Measurements from ENCODE around the gene PDS5A. TPM values are rescaled to one million over a fixed set of nuclear protein-coding genes. Genes with fewer than 3 reads are reported as not detected.
"Not testable (repeated sequence)": the region's sequence is repeated elsewhere in the genome, so short reads cannot be mapped to it uniquely, and the experiment has no call there.

PDS5A gene
- total RNA-seq, 1 donor from 2014 or later, result 33.1 TPM

DNA sequence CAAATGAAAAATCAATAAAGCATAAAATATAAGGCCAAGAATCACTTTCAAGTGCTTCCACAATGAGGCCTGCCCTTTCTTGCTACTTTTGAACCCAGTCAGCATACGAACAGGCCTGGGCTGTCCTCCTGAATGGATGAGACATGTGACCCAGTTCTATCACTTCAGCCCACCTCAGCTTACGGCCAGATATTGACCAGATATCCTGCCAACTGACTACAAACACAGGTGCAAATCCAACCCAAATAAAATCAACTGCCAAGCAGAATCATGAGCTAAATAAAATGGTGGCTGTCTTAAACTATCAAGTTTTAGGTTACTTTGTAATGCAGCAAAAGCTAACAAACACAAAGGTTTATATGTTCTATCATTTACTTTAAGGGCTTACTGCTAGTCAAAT is 53.7 kb downstream of the PDS5A start:
- intact Hi-C loops (cut with DNase I), result loop anchor here (5.0 kb wide), 1 partner anchor 53 kb away; the partner anchor contains the start of gene PDS5A
- no peak for DNase-seq (ENCODE audit: low spot score)

- intact Hi-C loops (cut with DNase I), result loop anchor here (5.0 kb wide), 1 partner anchor 55 kb away; the partner anchor contains the start of gene PDS5A
Measured at GRCh38 chr4:39922399-39922798, 55.3 kb downstream of the PDS5A start.

DNA sequence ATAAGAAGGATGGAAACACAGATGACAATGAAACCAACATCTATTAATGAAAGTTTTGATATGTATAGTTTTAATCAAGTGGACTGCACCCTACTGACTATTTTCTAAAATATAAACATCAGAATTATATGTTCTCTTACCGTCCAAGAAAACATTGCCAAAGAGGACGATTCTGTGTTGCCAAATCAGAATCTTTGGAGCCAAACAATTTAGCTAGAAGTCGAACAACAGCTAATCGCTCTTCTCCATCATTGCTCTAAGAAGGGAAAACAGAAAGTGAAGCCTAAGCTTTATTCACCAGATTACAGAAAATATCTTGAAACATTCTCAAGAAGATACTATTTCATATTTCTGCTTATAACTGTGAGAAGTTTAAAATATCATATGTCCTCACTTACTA is 64.2 kb downstream of the PDS5A start:
- intact Hi-C loops (cut with DNase I), result no loop called here
- no peak for DNase-seq (ENCODE audit: low spot score)

More at GRCh38 chr4:39922399-39922798, 55.3 kb downstream of the PDS5A start:
- DNase-seq (ENCODE audit: low spot score), result no peak

GRCh38 chr4:39910064-39910463 is 67.6 kb downstream of the PDS5A start:
- intact Hi-C loops (cut with DNase I), result no loop called here

GRCh38 chr4:39908284-39908683 is 69.4 kb downstream of the PDS5A start:
- no peak for DNase-seq (ENCODE audit: low spot score)
- intact Hi-C loops (cut with DNase I), result no loop called here

More at GRCh38 chr4:39910064-39910463, 67.6 kb downstream of the PDS5A start:
- no peak for DNase-seq (ENCODE audit: low spot score)

DNA sequence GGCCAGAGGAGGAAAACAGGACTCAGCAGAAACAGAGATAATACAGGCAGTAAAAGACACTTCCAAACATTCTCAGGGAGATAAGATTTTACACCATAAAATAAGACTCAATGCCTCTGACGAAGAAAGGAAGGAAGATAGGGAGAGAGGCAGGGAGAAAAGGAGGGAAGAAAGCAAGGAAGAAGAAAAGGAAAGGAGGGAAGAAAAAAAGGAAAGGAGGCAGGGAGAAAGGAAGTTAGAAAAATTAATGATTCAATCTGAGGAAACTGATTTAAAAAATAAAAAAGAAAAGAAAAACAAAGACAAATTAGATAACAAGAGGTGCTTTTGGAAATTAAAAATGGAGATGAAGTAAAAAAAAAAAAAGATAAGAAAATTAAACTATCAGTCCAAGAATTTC is 72.1 kb downstream of the PDS5A start:
- no peak for DNase-seq (ENCODE audit: low spot score)
- intact Hi-C loops (cut with DNase I), result no loop called here

GRCh38 chr4:39905019-39905418 is 72.7 kb downstream of the PDS5A start:
- intact Hi-C loops (cut with DNase I); DNase-seq (ENCODE audit: low spot score): not testable (repeated sequence)

GRCh38 chr4:39900966-39901365 is 76.7 kb downstream of the PDS5A start:
- no peak for DNase-seq (ENCODE audit: low spot score)
- intact Hi-C loops (cut with DNase I), result no loop called here

DNA sequence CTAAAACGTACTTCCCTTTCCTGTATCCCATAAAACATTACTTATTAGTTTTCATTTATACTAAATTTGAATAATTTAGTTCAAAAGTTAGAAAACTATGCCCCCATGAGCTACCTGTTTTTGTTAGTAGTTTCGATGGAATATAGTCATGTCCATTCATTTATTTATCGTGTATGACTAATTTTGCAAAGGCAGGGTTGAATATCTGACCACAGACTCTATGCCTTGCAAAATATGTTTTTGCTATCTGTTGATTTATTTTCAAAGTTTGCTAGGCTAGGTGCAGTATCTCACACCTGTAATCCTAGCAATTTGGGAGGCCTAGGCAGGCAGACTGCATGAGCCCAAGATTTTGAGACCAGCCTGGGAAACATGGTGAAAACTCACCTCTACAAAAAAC is 78.4 kb downstream of the PDS5A start:
- intact Hi-C loops (cut with DNase I), result no loop called here
- DNase-seq (ENCODE audit: low spot score), result no peak

- intact Hi-C loops (cut with DNase I), result no loop called here
- DNase-seq (ENCODE audit: low spot score), result no peak
Measured at GRCh38 chr4:39898015-39898414, 79.7 kb downstream of the PDS5A start.

- intact Hi-C loops (cut with DNase I), result no loop called here
- DNase-seq (ENCODE audit: low spot score), result no peak
Measured at GRCh38 chr4:39893693-39894072, 84.0 kb downstream of the PDS5A start.

DNA sequence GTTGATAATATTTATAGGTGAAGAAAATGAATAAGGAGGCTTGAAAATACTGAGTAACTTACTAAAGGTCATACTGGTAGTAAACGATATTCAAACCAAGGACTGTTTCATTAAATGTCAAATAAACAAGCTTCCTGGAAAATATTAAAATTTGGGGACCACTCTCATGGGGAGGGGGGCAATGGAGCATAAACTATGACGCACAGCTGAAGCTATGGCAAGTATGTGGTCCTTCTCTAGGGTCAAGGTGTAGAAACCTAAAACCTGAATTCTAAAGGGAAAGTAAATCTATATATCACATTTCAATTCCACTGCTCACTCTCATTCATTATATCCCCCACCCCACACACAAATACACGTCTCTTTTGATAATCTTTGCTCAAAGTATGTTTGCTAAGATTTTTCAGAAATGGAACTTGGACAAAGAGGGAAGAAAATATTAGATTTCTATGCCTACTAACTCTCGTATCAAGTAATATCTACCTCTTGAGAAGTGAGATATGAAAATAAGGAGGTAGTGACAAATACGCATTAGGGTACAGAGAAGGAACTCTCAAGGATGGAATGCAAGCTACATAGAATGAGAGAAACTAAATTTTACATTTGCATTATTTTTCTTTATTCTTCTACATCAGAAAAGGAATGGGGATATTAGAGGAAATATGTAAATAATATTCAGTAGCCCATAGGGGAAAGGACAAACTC is 84.6 kb downstream of the PDS5A start:
- intact Hi-C loops (cut with DNase I), result no loop called here
- DNase-seq (ENCODE audit: low spot score), result no peak

DNA sequence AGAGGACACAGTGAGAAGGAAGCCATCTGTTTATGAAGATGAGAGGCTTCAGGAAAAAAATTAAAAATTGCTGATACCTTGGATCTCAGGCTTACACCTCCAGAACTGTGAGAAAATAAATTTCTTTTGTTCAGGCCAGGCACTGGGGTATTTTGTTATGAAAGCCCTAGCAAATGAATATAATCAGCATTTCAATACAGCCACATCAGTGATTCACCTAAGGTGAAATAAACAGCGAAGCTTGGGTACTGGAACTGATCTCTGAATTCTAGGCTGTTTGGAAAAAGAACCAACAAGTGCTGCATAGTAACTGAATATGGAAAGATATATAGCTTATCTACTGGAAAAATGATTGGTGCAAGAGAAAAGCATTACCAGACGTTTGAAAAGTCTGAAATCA is 88.5 kb downstream of the PDS5A start:
- no peak for DNase-seq (ENCODE audit: low spot score)
- intact Hi-C loops (cut with DNase I), result no loop called here

DNA sequence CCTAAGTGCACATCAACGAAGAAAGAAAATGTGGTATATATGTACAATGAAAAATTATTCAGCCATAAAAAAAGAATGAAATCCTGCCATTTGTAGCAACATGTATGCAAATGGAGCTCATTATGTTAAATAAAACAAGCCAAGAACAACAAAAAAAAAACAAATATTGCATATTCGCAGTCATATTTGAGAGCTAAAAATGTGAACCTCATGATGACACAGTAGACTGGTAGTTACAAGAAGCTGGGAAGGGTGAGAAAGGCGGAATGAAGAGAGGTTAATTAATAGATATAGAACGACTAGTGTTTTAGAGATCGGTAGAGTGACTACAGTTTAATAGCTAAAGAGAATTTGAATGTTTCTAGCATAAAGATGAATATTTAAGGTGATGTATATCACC is 89.2 kb downstream of the PDS5A start:
- intact Hi-C loops (cut with DNase I), result no loop called here
- no peak for DNase-seq (ENCODE audit: low spot score)

DNA sequence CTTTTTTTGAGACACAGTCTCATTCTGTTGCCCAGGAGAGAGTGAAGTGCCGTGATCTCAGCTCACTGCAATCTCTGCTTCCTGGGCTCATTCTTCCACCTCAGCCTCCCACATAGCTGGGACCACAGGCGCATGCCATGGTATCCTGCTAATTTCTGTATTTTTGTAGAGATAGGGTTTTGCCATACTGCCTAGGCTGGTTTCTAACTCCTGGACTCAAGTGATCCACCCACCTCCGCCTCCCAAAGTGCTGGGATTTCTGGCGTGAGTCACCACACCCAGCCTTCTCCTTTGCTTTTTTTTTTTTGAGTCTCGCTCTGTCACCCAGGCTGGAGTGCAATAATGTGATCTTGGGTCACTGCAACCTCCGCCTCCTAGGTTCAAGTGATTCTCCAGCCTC is 94.1 kb downstream of the PDS5A start:
- no peak for DNase-seq (ENCODE audit: low spot score)
- intact Hi-C loops (cut with DNase I), result no loop called here

DNA sequence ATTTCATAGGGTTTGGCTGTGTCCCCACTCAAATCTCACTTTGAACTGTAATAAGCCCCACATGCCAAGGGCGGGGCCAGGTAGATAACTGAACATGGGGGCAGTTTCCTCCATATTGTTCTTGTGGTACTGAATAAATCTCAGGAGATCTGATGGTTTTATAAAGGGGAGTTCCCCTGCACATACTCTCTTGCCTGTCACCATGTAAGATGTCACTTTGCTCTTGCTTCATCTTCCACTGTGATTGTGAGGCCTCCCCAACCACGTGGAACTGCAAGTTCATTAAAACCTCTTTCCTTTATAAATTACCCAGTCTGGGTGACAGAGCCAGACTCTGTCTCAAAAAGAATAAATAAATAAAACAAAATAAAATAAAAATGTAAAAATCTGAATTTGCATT is 95.9 kb downstream of the PDS5A start:
- intact Hi-C loops (cut with DNase I), result no loop called here
- no peak for DNase-seq (ENCODE audit: low spot score)

- intact Hi-C loops (cut with DNase I), result no loop called here
- DNase-seq (ENCODE audit: low spot score), result no peak
Measured at GRCh38 chr4:39877971-39878370, 99.7 kb downstream of the PDS5A start.

GRCh38 chr4:39873823-39874222 is 103.9 kb downstream of the PDS5A start:
- intact Hi-C loops (cut with DNase I), result no loop called here
- DNase-seq (ENCODE audit: low spot score), result no peak

DNA sequence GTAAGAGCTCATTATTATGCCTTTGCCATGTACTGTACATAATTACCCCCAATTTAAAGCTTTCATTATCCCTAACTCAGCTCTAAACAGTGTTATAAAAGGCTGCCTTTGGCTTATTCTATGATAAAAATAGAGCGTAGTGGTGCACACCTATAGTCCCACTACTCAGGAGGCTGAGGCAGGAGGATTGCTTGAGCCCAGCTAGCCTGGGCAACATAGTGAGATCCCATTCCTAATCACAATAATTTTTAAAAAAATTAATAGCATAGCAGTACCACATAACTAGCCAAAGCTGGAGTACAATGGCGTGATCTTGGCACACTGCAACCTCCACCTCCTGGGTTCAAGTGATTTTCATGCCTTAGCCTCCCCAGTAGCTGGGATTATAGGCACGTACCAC is 112.4 kb downstream of the PDS5A start:
- no peak for DNase-seq (ENCODE audit: low spot score)
- intact Hi-C loops (cut with DNase I), result no loop called here

GRCh38 chr4:39864391-39864790 is 113.3 kb downstream of the PDS5A start:
- intact Hi-C loops (cut with DNase I), result no loop called here
- DNase-seq (ENCODE audit: low spot score), result no peak

- no peak for DNase-seq (ENCODE audit: low spot score)
- intact Hi-C loops (cut with DNase I), result no loop called here
Measured at GRCh38 chr4:39860804-39861203, 116.9 kb downstream of the PDS5A start.
